Measurements from ENCODE around the gene TMEM183A. TPM values are rescaled to one million over a fixed set of nuclear protein-coding genes. Genes with fewer than 3 reads are reported as not detected.

Gene TMEM183A
- total RNA-seq, 5 donors from 2014 or later (not counting 1 experiment from before 2014, with no cell fraction given): 67.5 to 124 (median 68.4) TPM

DNA sequence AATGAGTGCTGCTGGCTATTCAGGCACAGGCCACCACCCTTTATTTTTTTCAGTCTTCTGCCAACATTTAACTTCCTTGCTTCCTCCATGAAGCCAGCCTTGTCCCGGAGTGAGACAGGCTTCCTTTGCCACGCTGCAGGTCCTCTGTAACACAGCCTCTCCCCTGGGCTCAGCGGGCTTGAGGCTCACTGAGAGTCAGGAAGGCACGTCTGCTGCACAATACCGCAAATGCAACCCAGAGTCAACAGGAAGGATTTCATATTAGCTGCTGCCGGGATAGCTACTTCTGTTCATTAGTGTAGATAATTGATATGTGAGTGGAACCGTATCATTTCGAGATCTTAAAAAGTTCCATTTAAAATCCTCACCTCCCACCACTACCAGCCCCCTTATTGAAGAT lies 56.1 kb downstream of the TMEM183A start:
- POLR2A ChIA-PET: no interaction called here
- ATAC-seq (replicated peaks in 1 of 4): no peak

DNA sequence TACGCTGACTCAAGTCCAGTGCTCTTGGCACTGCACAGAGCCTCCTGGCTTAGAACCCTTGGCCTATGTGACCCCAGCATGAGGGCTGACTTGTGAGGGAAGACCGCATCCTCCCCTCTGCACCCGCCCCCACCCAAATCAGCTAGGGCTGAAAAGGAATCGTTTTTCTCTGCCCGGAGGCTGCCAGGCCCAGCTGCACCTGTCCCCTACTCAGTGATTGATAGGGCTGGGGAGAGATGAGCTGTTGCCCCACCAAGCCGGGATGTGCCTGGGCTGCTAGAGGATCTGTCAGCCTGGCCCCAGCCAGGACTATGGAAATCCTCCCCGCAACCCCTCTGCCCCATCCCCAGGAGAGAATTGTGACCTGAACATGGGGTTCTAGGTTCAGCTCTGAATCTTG lies 58.0 kb downstream of the TMEM183A start:
- H3K27ac Mint-ChIP-seq: no peak overlapping the region
- no peaks in the 10 kb centered on the region for H3K36me3 ChIP-seq (ENCODE audit: control insufficient read depth in 2 of 2, extremely low read depth in 1 of 2, insufficient read depth in 1 of 2, low read length in 1 of 2)
- no peak for ATAC-seq (replicated peaks in 1 of 4)
- CTCF ChIA-PET: interaction anchor here in 1 of 2 donors (0.7 kb wide), 1 partner anchor 16 kb away, joined by 4 read pairs; no protein-coding TSS in a partner anchor
- H3K27me3 Mint-ChIP-seq: peaks cover 6 to 7% of the 10 kb centered on the region in 2 donors
- DNase-seq: no peak
- no peak overlapping the region for H3K27ac ChIP-seq (ENCODE audit: low read length)
- WGBS (ENCODE audit: insufficient coverage): 89% methylated on average over 1 of the region's 7 CpGs
- peaks cover 0 to 2% (median 0%) of the 10 kb centered on the region in 3 donors for H3K4me1 Mint-ChIP-seq
- no peaks in the 10 kb centered on the region for H3K9me3 ChIP-seq
- POLR2A ChIA-PET: no interaction called here
- peaks cover 0 to 12% of the 10 kb centered on the region in 2 experiments for H3K27me3 ChIP-seq (replicated peaks in 1 of 2; ENCODE audit: control insufficient read depth in 2 of 2, extremely low read depth in 1 of 2, insufficient read depth in 2 of 2, low read length in 1 of 2)
- no peaks in the 10 kb centered on the region for H3K9me3 Mint-ChIP-seq
- H3K36me3 Mint-ChIP-seq: no peaks in the 10 kb centered on the region
- H3K4me3 Mint-ChIP-seq: no peak overlapping the region
- no peaks in the 10 kb centered on the region for H3K4me1 ChIP-seq (ENCODE audit: control insufficient read depth in 1 of 2, extremely low read depth in 1 of 2, insufficient read depth in 2 of 2, low read length in 2 of 2)
- no peak overlapping the region for H3K4me3 ChIP-seq (ENCODE audit: control insufficient read depth in 1 of 2, extremely low read depth in 1 of 2, low read length in 1 of 2)

More for the DNA sequence above, 56.1 kb downstream of the TMEM183A start:
- H3K27ac ChIP-seq (ENCODE audit: low read length): no peak overlapping the region
- WGBS (ENCODE audit: insufficient coverage): 29% methylated on average over 3 of the region's 8 CpGs
- H3K36me3 ChIP-seq (ENCODE audit: control insufficient read depth in 2 of 2, extremely low read depth in 1 of 2, insufficient read depth in 1 of 2, low read length in 1 of 2): no peaks in the 10 kb centered on the region
- H3K9me3 ChIP-seq: no peaks in the 10 kb centered on the region
- Mint-ChIP-seq H3K4me3 (no peak overlapping the region), H3K36me3 (no peaks in the 10 kb centered on the region), H3K9me3 (no peaks in the 10 kb centered on the region), H3K4me1 (peaks cover 0 to 2% (median 0%) of the 10 kb centered on the region in 3 donors), H3K27me3 (peaks cover 6% of the 10 kb centered on the region in 2 donors), H3K27ac (no peak overlapping the region)
- H3K4me3 ChIP-seq (ENCODE audit: control insufficient read depth in 1 of 2, extremely low read depth in 1 of 2, low read length in 1 of 2): no peak overlapping the region
- CTCF ChIA-PET: no interaction called here
- peaks cover 0 to 23% of the 10 kb centered on the region in 2 experiments for H3K27me3 ChIP-seq (replicated peaks in 1 of 2; ENCODE audit: control insufficient read depth in 2 of 2, extremely low read depth in 1 of 2, insufficient read depth in 2 of 2, low read length in 1 of 2)
- H3K4me1 ChIP-seq (ENCODE audit: control insufficient read depth in 1 of 2, extremely low read depth in 1 of 2, insufficient read depth in 2 of 2, low read length in 2 of 2): no peaks in the 10 kb centered on the region
- DNase-seq: no peak

DNA sequence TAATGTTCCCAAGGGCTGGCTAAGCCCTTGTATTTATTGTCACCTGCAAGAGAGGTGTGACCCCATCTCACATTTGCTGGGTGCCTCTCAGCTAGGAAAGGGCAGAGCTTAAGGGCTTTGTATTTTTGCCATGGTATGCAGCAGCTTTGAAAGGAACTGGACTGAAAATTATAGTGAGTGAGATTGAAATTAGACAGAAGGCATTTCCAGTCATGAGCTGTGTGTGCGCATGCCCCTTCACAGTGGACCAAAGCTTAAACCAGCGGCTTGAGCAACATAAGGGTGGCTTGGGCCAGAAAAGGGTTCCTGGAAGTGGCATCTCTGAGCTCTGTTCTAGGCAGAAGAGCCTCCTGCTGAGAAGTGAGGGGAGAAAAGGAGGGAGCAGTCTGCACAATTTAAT lies 58.8 kb downstream of the TMEM183A start:
- 86% methylated on average over 2 of the region's 2 CpGs for WGBS (ENCODE audit: insufficient coverage)
- DNase-seq: no peak
- Mint-ChIP-seq H3K4me3 (no peak overlapping the region), H3K27me3 (peaks cover 1 to 5% of the 10 kb centered on the region in 2 donors), H3K9me3 (no peaks in the 10 kb centered on the region), H3K36me3 (no peaks in the 10 kb centered on the region), H3K4me1 (peaks cover 0 to 2% (median 0%) of the 10 kb centered on the region in 3 donors), H3K27ac (no peak overlapping the region)
- H3K9me3 ChIP-seq: no peaks in the 10 kb centered on the region
- H3K27ac ChIP-seq (ENCODE audit: low read length): no peak overlapping the region
- H3K4me1 ChIP-seq (ENCODE audit: control insufficient read depth in 1 of 2, extremely low read depth in 1 of 2, insufficient read depth in 2 of 2, low read length in 2 of 2): no peaks in the 10 kb centered on the region
- CTCF ChIA-PET: interaction anchor here in 1 of 2 donors (0.7 kb wide), 1 partner anchor 17 kb away, joined by 4 read pairs; no protein-coding TSS in a partner anchor
- H3K36me3 ChIP-seq (ENCODE audit: control insufficient read depth in 2 of 2, extremely low read depth in 1 of 2, insufficient read depth in 1 of 2, low read length in 1 of 2): no peaks in the 10 kb centered on the region
- peaks cover 0 to 8% of the 10 kb centered on the region in 2 experiments for H3K27me3 ChIP-seq (replicated peaks in 1 of 2; ENCODE audit: control insufficient read depth in 2 of 2, extremely low read depth in 1 of 2, insufficient read depth in 2 of 2, low read length in 1 of 2)
- POLR2A ChIA-PET: no interaction called here
- ATAC-seq (replicated peaks in 1 of 4): no peak
- no peak overlapping the region for H3K4me3 ChIP-seq (ENCODE audit: control insufficient read depth in 1 of 2, extremely low read depth in 1 of 2, low read length in 1 of 2)

DNA sequence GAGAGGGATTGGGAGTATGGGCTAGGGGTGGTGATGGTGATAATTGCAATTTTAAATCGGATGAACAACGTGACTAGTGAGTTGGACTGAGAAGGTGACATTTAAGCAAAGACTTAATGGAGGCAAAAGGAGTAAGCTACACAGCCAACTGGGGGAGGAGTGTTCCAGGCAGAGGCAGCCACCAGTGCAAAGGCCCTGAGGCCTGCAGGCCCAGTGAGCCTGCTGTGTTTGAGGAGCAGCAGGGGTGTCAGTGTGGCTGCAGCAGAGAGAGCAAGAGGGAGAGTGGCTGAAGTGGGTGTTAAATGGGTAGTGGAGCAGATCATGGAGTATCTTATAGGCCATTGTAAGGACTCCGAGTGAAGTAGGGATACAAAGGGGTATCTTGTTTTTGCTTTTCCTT lies 59.8 kb downstream of the TMEM183A start:
- WGBS (ENCODE audit: insufficient coverage): 100% methylated on average over 2 of the region's 3 CpGs

DNA sequence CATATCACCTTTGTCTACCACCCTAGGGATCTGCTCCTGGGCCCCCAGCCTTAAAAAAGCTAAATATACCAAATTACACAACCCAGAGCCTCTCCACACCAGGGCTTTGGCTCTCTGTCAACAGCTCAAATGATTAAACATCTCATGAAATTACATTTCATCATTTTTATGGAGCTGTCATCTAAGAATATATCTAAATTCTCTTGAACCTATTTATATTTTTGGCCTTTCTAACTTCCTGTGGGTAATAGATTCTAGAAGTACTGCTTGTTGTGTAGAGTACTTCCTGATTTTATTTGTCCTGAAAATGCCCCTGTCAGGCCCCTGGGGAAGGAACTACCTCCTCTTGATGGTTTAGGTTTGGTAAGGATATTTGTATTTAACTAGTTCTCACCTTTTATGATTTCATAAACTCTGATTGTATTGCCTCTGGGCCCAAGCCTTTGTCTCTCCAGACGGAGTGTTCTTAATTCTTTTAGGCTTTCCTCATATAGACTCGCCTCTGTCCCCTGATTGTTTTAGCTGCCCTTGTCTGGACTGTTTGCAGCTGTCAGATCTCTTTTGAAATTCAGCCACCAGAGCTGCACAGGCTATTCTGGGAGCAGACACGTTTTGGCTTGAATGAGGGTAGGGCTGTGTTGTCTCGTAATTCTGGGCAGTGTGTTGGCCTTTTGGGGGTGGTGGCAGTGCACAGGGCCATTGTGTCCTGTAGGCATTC lies 62.0 kb downstream of the TMEM183A start:
- CTCF ChIA-PET: no interaction called here
- H3K36me3 Mint-ChIP-seq: no peaks in the 10 kb centered on the region
- WGBS (ENCODE audit: insufficient coverage): 67% methylated on average over 1 of the region's 4 CpGs

More for the DNA sequence above, 59.8 kb downstream of the TMEM183A start:
- ATAC-seq (replicated peaks in 1 of 4) (no peak), DNase-seq (no peak)
- Histone ChIP-seq H3K4me1 (ENCODE audit: control insufficient read depth in 1 of 2, extremely low read depth in 1 of 2, insufficient read depth in 2 of 2, low read length in 2 of 2) (no peaks in the 10 kb centered on the region), H3K27ac (ENCODE audit: low read length) (no peak overlapping the region), H3K27me3 (replicated peaks in 1 of 2; ENCODE audit: control insufficient read depth in 2 of 2, extremely low read depth in 1 of 2, insufficient read depth in 2 of 2, low read length in 1 of 2) (no peaks in the 10 kb centered on the region), H3K4me3 (ENCODE audit: control insufficient read depth in 1 of 2, extremely low read depth in 1 of 2, low read length in 1 of 2) (no peak overlapping the region), H3K36me3 (ENCODE audit: control insufficient read depth in 2 of 2, extremely low read depth in 1 of 2, insufficient read depth in 1 of 2, low read length in 1 of 2) (no peaks in the 10 kb centered on the region), H3K9me3 (no peaks in the 10 kb centered on the region)
- Mint-ChIP-seq H3K27me3 (peaks cover 0 to 1% of the 10 kb centered on the region in 2 donors), H3K9me3 (no peaks in the 10 kb centered on the region), H3K4me1 (peaks cover 0 to 2% (median 0%) of the 10 kb centered on the region in 3 donors), H3K4me3 (no peak overlapping the region), H3K27ac (no peak overlapping the region), H3K36me3 (no peaks in the 10 kb centered on the region)
- CTCF ChIA-PET: no interaction called here
- POLR2A ChIA-PET: no interaction called here

DNA sequence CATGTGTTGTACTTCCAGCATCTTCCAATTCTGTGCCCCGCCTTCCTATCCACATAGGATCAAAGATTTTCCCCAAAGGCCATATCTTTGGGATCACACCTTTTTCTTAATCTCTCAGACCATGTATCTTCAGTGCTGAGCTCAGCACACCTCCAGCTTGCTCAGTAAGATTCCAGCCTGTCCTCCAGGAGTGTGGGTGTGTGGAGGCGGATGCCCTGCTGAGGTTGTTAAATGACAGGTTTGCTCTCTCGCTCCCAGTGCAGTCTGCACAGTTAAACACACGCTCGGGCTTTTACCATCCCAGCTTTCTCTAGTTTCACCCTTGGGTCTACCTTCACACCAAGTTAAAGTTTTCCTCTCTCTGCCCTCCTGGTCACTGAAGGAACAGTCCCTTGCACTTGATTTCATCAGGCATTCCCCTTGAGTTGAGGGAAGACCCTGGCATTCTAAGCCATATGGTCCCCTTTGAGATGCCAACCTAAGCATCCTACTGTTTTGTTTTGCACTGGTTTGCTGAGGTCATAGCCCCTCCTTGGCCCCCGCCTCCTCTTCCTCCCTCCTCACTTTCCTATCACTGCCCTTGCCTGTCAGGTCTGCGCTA lies 64.9 kb downstream of the TMEM183A start:
- H3K27ac ChIP-seq (ENCODE audit: low read length): no peak overlapping the region
- CTCF ChIA-PET: no interaction called here
- Mint-ChIP-seq H3K4me3 (no peak overlapping the region), H3K36me3 (no peaks in the 10 kb centered on the region), H3K27me3 (peaks cover 32 to 35% of the 10 kb centered on the region in 2 donors), H3K4me1 (peaks cover 5 to 11% (median 6%) of the 10 kb centered on the region in 3 donors), H3K27ac (no peak overlapping the region), H3K9me3 (no peaks in the 10 kb centered on the region)
- peaks cover 0 to 11% of the 10 kb centered on the region in 2 experiments for H3K4me1 ChIP-seq (ENCODE audit: control insufficient read depth in 1 of 2, extremely low read depth in 1 of 2, insufficient read depth in 2 of 2, low read length in 2 of 2)
- H3K9me3 ChIP-seq: no peaks in the 10 kb centered on the region
- H3K36me3 ChIP-seq (ENCODE audit: control insufficient read depth in 2 of 2, extremely low read depth in 1 of 2, insufficient read depth in 1 of 2, low read length in 1 of 2): no peaks in the 10 kb centered on the region
- no peak for ATAC-seq (replicated peaks in 1 of 4)
- peaks cover 0 to 30% of the 10 kb centered on the region in 2 experiments for H3K27me3 ChIP-seq (replicated peaks in 1 of 2; ENCODE audit: control insufficient read depth in 2 of 2, extremely low read depth in 1 of 2, insufficient read depth in 2 of 2, low read length in 1 of 2)
- no peak for DNase-seq
- 79% methylated on average over 2 of the region's 7 CpGs for WGBS (ENCODE audit: insufficient coverage)
- POLR2A ChIA-PET: no interaction called here
- no peak overlapping the region for H3K4me3 ChIP-seq (ENCODE audit: control insufficient read depth in 1 of 2, extremely low read depth in 1 of 2, low read length in 1 of 2)

More for the DNA sequence above, 62.0 kb downstream of the TMEM183A start:
- Mint-ChIP-seq H3K4me1 (no peaks in the 10 kb centered on the region), H3K27me3 (peaks cover 15 to 16% of the 10 kb centered on the region in 2 donors), H3K4me3 (no peak overlapping the region), H3K9me3 (no peaks in the 10 kb centered on the region), H3K27ac (no peak overlapping the region)
- Histone ChIP-seq H3K27me3 (replicated peaks in 1 of 2; ENCODE audit: control insufficient read depth in 2 of 2, extremely low read depth in 1 of 2, insufficient read depth in 2 of 2, low read length in 1 of 2) (peaks cover 0 to 3% of the 10 kb centered on the region in 2 experiments), H3K27ac (ENCODE audit: low read length) (no peak overlapping the region), H3K36me3 (ENCODE audit: control insufficient read depth in 2 of 2, extremely low read depth in 1 of 2, insufficient read depth in 1 of 2, low read length in 1 of 2) (no peaks in the 10 kb centered on the region), H3K4me3 (ENCODE audit: control insufficient read depth in 1 of 2, extremely low read depth in 1 of 2, low read length in 1 of 2) (no peak overlapping the region), H3K9me3 (no peaks in the 10 kb centered on the region), H3K4me1 (ENCODE audit: control insufficient read depth in 1 of 2, extremely low read depth in 1 of 2, insufficient read depth in 2 of 2, low read length in 2 of 2) (no peaks in the 10 kb centered on the region)
- DNase-seq (no peak), ATAC-seq (replicated peaks in 1 of 4) (no peak)
- POLR2A ChIA-PET: no interaction called here

All from T-cell (primary cell).